GM23248 (cell line): ENCODE data around the gene CIB1. TPM values are rescaled to one million over a fixed set of nuclear protein-coding genes. Genes with fewer than 3 reads are reported as not detected.
A peak's percentile ranks its signal among the peaks of the same experiment; 100 is the strongest.

Source experiments
- DNase-seq: peaks from one replicate; pipeline ENCODE4 v3.0.0-alpha.2; 2015
- H2AFZ ChIP-seq: fragments of 200-600 bp; sonication (generic); 2 replicates; pipeline ENCODE4 v1.6.1; 2016; ENCODE audit warnings: antibody characterized with exemption
- H3F3A ChIP-seq: fragments of 200-600 bp; sonication (generic); 2 replicates; pipeline ENCODE4 v1.6.1; 2016; ENCODE audit warnings: mild to moderate bottlenecking, antibody characterized with exemption, mixed run types; ENCODE audit not compliant: insufficient read depth
- H3K27ac ChIP-seq: fragments of 200-600 bp; sonication (generic); 2 replicates; pipeline ENCODE4 v1.5.1; 2016; ENCODE audit warnings: mild to moderate bottlenecking
- H3K27me3 ChIP-seq: fragments of 200-600 bp; sonication (generic); replicated peaks from 2 replicates; pipeline ENCODE4 v1.6.1; 2016; ENCODE audit warnings: mild to moderate bottlenecking; ENCODE audit not compliant: insufficient read depth
- H3K36me3 ChIP-seq: fragments of 200-600 bp; sonication (generic); 2 replicates; pipeline ENCODE4 v1.6.1; 2016; ENCODE audit warnings: low read depth, mild to moderate bottlenecking
- H3K4me1 ChIP-seq: fragments of 200-600 bp; sonication (generic); 2 replicates; pipeline ENCODE4 v1.6.1; 2016; ENCODE audit warnings: mild to moderate bottlenecking; ENCODE audit not compliant: insufficient read depth
- H3K4me2 ChIP-seq: fragments of 200-600 bp; sonication (generic); one replicate; pipeline ENCODE4 v1.6.1; 2016; ENCODE audit warnings: mild to moderate bottlenecking; ENCODE audit not compliant: unreplicated experiment
- H3K4me3 ChIP-seq: fragments of 200-600 bp; sonication (generic); 2 replicates; pipeline ENCODE4 v1.5.1; 2016; ENCODE audit warnings: mild to moderate bottlenecking
- H3K79me2 ChIP-seq: fragments of 200-600 bp; sonication (generic); 2 replicates; pipeline ENCODE4 v1.6.1; 2016; ENCODE audit warnings: mild to moderate bottlenecking; ENCODE audit not compliant: insufficient read depth
- H3K9ac ChIP-seq: fragments of 200-600 bp; sonication (generic); 2 replicates; pipeline ENCODE4 v1.6.1; 2016; ENCODE audit warnings: mild to moderate bottlenecking
- H3K9me2 ChIP-seq: fragments of 200-600 bp; sonication (generic); 2 replicates; pipeline ENCODE4 v1.6.1; 2016; ENCODE audit warnings: mixed run types, mild to moderate bottlenecking, moderate library complexity; ENCODE audit not compliant: insufficient read depth
- H3K9me3 ChIP-seq: fragments of 200-600 bp; sonication (generic); one replicate; pipeline ENCODE4 v1.6.1; 2017; ENCODE audit warnings: low read depth
- H4K20me1 ChIP-seq: fragments of 200-600 bp; sonication (generic); 2 replicates; pipeline ENCODE4 v1.6.0; 2016; ENCODE audit not compliant: insufficient read depth
- EZH2 ChIP-seq: fragments of 200-600 bp; sonication (generic); IDR thresholded peaks from 2 replicates; pipeline ENCODE4 v1.6.1; 2018; ENCODE audit warnings: antibody characterized with exemption, mild to moderate bottlenecking; ENCODE audit not compliant: insufficient read depth, poor library complexity, severe bottlenecking
- EZH2phosphoT487 ChIP-seq: fragments of 200-600 bp; sonication (generic); IDR thresholded peaks from 2 replicates; pipeline ENCODE4 v1.6.1; 2018; ENCODE audit warnings: antibody characterized with exemption, moderate library complexity, mild to moderate bottlenecking, low read depth; ENCODE audit not compliant: insufficient read depth
- WGBS, 2 experiments: methylation state at CpG; one replicate each; pipeline ENCODE4 v1.1.6; 2015 to 2017; ENCODE audit warnings: low lambda C conversion rate in 2 of 2, low coverage in 1 of 2; ENCODE audit errors: missing lambda C conversion rate in 2 of 2; 5-methylcytosine and 5-hydroxymethylcytosine counted together
- in situ Hi-C: fragments of 300-500 bp; cut with MboI; formaldehyde crosslinking; loops from 2 replicates; pipeline ENCODE4 v1.15.0; 2020
- polyA plus RNA-seq: library from polyadenylated mRNA; unstranded; fragments of >200 nt; fragmentation: Nextera tagmentation; extraction: Ambion mirVana; gene quantifications from 2 replicates; pipeline ENCODE4 v1.2.1, GENCODE V29; 2016
- total RNA-seq: library from RNA; depleted of rRNA; stranded (reverse); fragments of >200 nt; shearing (Covaris generic); gene quantifications from 2 replicates; pipeline ENCODE4 v1.2.3, GENCODE V29; 2014

The CIB1 gene
- total and polyA plus RNA-seq, 2 experiments from 2014 or later = 45.8 to 123 TPM

DNA sequence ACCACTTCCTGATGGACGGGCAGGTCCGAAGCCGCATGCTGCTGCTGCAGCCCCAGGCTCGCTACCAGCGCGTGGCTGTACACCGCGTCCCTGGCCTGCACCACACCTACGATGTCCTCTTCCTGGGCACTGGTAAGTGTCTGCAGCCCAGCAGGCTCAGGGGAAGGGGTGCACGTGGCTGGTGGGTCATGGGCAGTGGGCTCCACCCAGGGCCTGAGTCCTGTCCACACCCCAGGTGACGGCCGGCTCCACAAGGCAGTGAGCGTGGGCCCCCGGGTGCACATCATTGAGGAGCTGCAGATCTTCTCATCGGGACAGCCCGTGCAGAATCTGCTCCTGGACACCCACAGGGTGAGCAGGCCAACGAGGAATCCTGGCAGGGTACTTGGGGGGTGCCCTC is 8.7 kb downstream of the CIB1 start:
- H3K36me3 ChIP-seq = no peaks in the 10 kb centered on the region

DNA sequence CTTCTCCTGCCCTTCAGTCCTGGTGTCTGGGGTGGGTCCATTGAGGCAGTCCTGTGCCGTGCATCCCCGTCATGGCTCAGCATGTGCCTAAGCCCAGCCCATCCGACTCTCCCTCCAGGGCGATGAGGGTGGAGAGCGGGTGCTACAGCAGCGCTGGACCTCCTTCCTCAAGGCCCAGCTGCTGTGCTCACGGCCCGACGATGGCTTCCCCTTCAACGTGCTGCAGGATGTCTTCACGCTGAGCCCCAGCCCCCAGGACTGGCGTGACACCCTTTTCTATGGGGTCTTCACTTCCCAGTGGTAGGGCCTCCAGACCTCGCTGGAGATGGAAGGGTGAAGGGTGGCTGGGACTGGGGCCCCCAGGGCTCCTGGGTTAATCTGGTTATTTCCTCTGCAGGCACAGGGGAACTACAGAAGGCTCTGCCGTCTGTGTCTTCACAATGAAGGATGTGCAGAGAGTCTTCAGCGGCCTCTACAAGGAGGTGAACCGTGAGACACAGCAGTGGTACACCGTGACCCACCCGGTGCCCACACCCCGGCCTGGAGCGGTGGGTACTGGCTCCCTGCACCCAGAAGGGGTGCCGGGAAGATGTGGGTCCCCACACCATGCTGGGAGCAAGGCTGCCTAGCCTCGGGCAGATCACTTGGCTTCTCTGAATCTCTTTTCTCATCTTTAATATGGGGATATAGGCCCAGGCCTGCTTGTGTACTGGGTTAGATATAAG is 10.1 kb downstream of the CIB1 start:
- no peaks in the 10 kb centered on the region for H3K27me3 ChIP-seq
- in situ Hi-C loops = no loop called here
- H2AFZ ChIP-seq = no peak overlapping the region
- no peaks in the 10 kb centered on the region for H3K9me2 ChIP-seq
- no peaks in the 10 kb centered on the region for H3K36me3 ChIP-seq
- no peak overlapping the region for H3K27ac ChIP-seq
- TF ChIP-seq EZH2 = no peak
- TF ChIP-seq EZH2phosphoT487 = no peak
- H4K20me1 ChIP-seq = no peaks in the 10 kb centered on the region
- DNase-seq = no peak
- no peaks in the 10 kb centered on the region for H3K79me2 ChIP-seq
- 91 to 92% methylated on average over 22 of the region's 22 CpGs for WGBS, 2 experiments
- no peaks in the 10 kb centered on the region for H3K9me3 ChIP-seq
- H3K4me2 ChIP-seq = no peak overlapping the region
- H3F3A ChIP-seq = no peaks in the 10 kb centered on the region
- H3K4me1 ChIP-seq = no peaks in the 10 kb centered on the region
- no peak overlapping the region for H3K4me3 ChIP-seq
- no peak overlapping the region for H3K9ac ChIP-seq

More for the DNA sequence above, 8.7 kb downstream of the CIB1 start:
- no peak overlapping the region for H2AFZ ChIP-seq
- H3F3A ChIP-seq = no peaks in the 10 kb centered on the region
- in situ Hi-C loops = no loop called here
- WGBS, 2 experiments = 92 to 95% methylated on average over 15 to 17 of the region's 17 CpGs
- no peaks in the 10 kb centered on the region for H3K4me1 ChIP-seq
- H3K4me2 ChIP-seq = no peak overlapping the region
- no peak overlapping the region for H3K4me3 ChIP-seq
- no peaks in the 10 kb centered on the region for H3K9me2 ChIP-seq
- DNase-seq = no peak
- no peaks in the 10 kb centered on the region for H3K79me2 ChIP-seq
- H3K9ac ChIP-seq = no peak overlapping the region
- H3K27ac ChIP-seq = no peak overlapping the region
- no peaks in the 10 kb centered on the region for H4K20me1 ChIP-seq
- TF ChIP-seq EZH2phosphoT487 = no peak
- H3K27me3 ChIP-seq = no peaks in the 10 kb centered on the region
- no peaks in the 10 kb centered on the region for H3K9me3 ChIP-seq

DNA sequence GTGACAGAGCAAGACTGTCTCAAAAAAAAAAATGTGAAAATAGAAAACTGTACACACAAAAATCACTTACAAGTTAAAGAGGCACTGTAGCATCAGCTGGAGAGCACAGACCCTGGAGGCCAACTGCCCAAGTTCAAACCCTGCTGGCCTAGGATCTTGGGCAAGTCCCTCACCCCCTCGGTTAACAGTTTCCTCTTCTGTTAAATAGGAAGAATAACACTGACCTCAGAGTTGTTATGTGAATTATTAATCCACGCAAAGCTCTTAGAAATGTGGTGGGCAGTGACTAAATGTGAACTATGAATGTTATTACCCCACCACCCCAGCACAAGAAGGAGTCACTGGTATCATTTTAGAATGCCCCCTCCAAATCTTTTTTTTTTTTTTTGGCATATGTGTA is 11.2 kb downstream of the CIB1 start:
- Histone ChIP-seq H3K79me2 (no peaks in the 10 kb centered on the region), H3K9me3 (no peaks in the 10 kb centered on the region), H4K20me1 (no peaks in the 10 kb centered on the region), H2AFZ (no peak overlapping the region), H3K9ac (no peak overlapping the region), H3K9me2 (no peaks in the 10 kb centered on the region), H3K4me2 (no peak overlapping the region), H3K4me1 (no peaks in the 10 kb centered on the region), H3K36me3 (no peaks in the 10 kb centered on the region), H3K4me3 (no peak overlapping the region), H3K27ac (no peak overlapping the region), H3K27me3 (no peaks in the 10 kb centered on the region), H3F3A (no peaks in the 10 kb centered on the region)
- WGBS, 2 experiments = 81 to 87% methylated on average over 2 of the region's 2 CpGs
- in situ Hi-C loops = no loop called here
- DNase-seq = no peak
- TF ChIP-seq EZH2phosphoT487 = no peak

DNA sequence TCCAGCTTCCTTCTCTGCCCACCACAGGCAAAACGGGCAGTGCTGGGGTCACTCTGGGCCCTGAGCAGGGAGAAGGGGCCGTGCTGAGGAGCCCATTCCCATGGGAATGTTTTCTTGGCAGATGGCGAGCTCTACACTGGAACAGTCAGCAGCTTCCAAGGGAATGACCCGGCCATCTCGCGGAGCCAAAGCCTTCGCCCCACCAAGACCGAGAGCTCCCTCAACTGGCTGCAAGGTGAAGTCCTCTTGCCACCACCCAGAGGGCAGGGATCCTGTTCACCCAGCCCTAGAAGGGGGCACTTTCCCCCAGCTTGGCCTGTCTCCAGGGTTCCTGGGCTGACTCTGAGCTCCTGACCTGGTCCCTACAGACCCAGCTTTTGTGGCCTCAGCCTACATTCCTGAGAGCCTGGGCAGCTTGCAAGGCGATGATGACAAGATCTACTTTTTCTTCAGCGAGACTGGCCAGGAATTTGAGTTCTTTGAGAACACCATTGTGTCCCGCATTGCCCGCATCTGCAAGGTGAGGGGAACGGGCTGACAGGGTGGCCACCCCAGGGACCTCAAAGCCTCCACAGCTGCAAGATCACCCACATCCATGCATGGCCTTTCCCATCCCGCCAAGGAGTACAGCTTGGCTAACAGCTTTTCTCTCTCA is 12.4 kb downstream of the CIB1 start:
- H3F3A ChIP-seq = no peaks in the 10 kb centered on the region
- H3K4me1 ChIP-seq = no peaks in the 10 kb centered on the region
- no peaks in the 10 kb centered on the region for H3K9me3 ChIP-seq
- H3K4me2 ChIP-seq = no peak overlapping the region
- 50 to 51% methylated on average over 14 of the region's 14 CpGs for WGBS, 2 experiments
- no peak overlapping the region for H3K9ac ChIP-seq
- no peak overlapping the region for H3K4me3 ChIP-seq
- peak; percentile 91 for DNase-seq
- no peaks in the 10 kb centered on the region for H4K20me1 ChIP-seq
- no peaks in the 10 kb centered on the region for H3K36me3 ChIP-seq
- no peaks in the 10 kb centered on the region for H3K27me3 ChIP-seq
- no peak overlapping the region for H2AFZ ChIP-seq
- H3K27ac ChIP-seq = no peak overlapping the region
- no peaks in the 10 kb centered on the region for H3K9me2 ChIP-seq
- H3K79me2 ChIP-seq = no peaks in the 10 kb centered on the region
- in situ Hi-C loops = no loop called here
- TF ChIP-seq EZH2 (no peak), EZH2phosphoT487 (no peak)
